HepG2 (cell line): ENCODE measurements around the gene FGFR3. TPM values are rescaled to one million over a fixed set of nuclear protein-coding genes. Genes with fewer than 3 reads are reported as not detected.

Experiments used
- ADNP ChIP-seq: sonication (generic); formaldehyde crosslinking; IDR thresholded peaks from 2 replicates; pipeline ENCODE4 v1.4.0; 2020; ENCODE audit warnings: missing genetic modification reagents
- JARID2 ChIP-seq: sonication (generic); formaldehyde crosslinking; IDR thresholded peaks from 2 replicates; pipeline ENCODE4 v1.8.1; 2023; ENCODE audit warnings: missing genetic modification reagents, inconsistent platforms; ENCODE audit not compliant: insufficient replicate concordance
- JUND ChIP-seq: sonication (generic); formaldehyde crosslinking; IDR thresholded peaks from 2 replicates; pipeline ENCODE4 v1.8.0; 2022; ENCODE audit warnings: mild to moderate bottlenecking, missing genetic modification reagents
- MBD4 ChIP-seq: IDR thresholded peaks from 2 replicates; pipeline ENCODE4 v1.6.1; 2012; ENCODE audit warnings: low read length, inconsistent platforms, borderline replicate concordance
- PCBP1 ChIP-seq: fragments of 200-400 bp; formaldehyde crosslinking; IDR thresholded peaks from 2 replicates; pipeline ENCODE4 v1.6.1; 2017; ENCODE audit warnings: mild to moderate bottlenecking, low read depth, low read length, borderline replicate concordance
- SMYD3 ChIP-seq: sonication (generic); formaldehyde crosslinking; IDR thresholded peaks from 2 replicates; pipeline ENCODE4 v1.8.1; 2023; ENCODE audit warnings: mild to moderate bottlenecking, missing genetic modification reagents
- SOX6 ChIP-seq, 2 experiments: fragments of 450-650 bp in 1 of 2; sonication (generic) in 1 of 2; formaldehyde crosslinking in 1 of 2; IDR thresholded peaks; 2 replicates each; pipeline versions ENCODE4 v1.4.0 to v1.6.1; 2017 to 2020; ENCODE audit warnings: antibody characterized with exemption in 1 of 2, mild to moderate bottlenecking in 1 of 2, missing genetic modification reagents in 1 of 2
- TCF7L2 ChIP-seq: IDR thresholded peaks from 2 replicates; pipeline ENCODE4 v1.6.1; 2011; ENCODE audit warnings: mild to moderate bottlenecking, low read depth, low read length, moderate library complexity
- THAP11 ChIP-seq: IDR thresholded peaks from 2 replicates; pipeline ENCODE4 v1.6.1; 2016; ENCODE audit warnings: missing biosample characterization, missing genetic modification reagents
- ZBTB21 ChIP-seq: sonication (generic); formaldehyde crosslinking; IDR thresholded peaks from 2 replicates; pipeline ENCODE4 v1.4.0; 2020; ENCODE audit warnings: missing genetic modification reagents
- ZNF296 ChIP-seq: sonication (generic); formaldehyde crosslinking; conservative IDR thresholded peaks from 2 replicates; pipeline ENCODE4 v1.5.0; 2020; ENCODE audit warnings: mild to moderate bottlenecking, missing genetic modification reagents
- ZNF615 ChIP-seq: sonication (generic); formaldehyde crosslinking; IDR thresholded peaks from 2 replicates; pipeline ENCODE4 v1.5.0; 2020; ENCODE audit warnings: mild to moderate bottlenecking, missing genetic modification reagents, borderline replicate concordance
- polyA plus RNA-seq, 8 experiments: library from polyadenylated mRNA; depleted of rRNA in 3 of 8; stranded (reverse) in 7 of 8; unstranded in 1 of 8; fragments of >200 nt; fragmentation: Illumina TruSeq in 4 of 8; extraction: Trizol in 4 of 8; gene quantifications; 2 replicates each; pipeline versions ENCODE4 v1.2.1 to v1.2.3, GENCODE V29; 2011 to 2016; ENCODE audit warnings: low read depth in 4 of 8, missing spikeins in 1 of 8, mixed read lengths in 1 of 8; ENCODE audit not compliant: insufficient read depth in 1 of 8
- total RNA-seq, 5 experiments: library from RNA; depleted of rRNA; stranded (reverse); fragments of >200 nt; fragmentation: Illumina TruSeq; extraction: Trizol; gene quantifications; 2 replicates each; pipeline ENCODE4 v1.2.3, GENCODE V29; 2016; ENCODE audit warnings: low read depth in 1 of 5
- TF ChIP-seq, protein P1 (sequence below): IDR thresholded peaks from 2 replicates; pipeline ENCODE4 v1.6.1; 2016
- TF ChIP-seq, protein P2 (sequence below): sonication (generic); formaldehyde crosslinking; conservative IDR thresholded peaks from 2 replicates; pipeline ENCODE4 v1.4.0; 2020; ENCODE audit warnings: missing genetic modification reagents
- TF ChIP-seq, protein P3 (sequence below): sonication (generic); formaldehyde crosslinking; IDR thresholded peaks from 2 replicates; pipeline ENCODE4 v1.4.0; 2020; ENCODE audit warnings: low read depth, mild to moderate bottlenecking, missing genetic modification reagents
- TF ChIP-seq, protein P4 (sequence below): sonication (generic); formaldehyde crosslinking; IDR thresholded peaks from 2 replicates; pipeline ENCODE4 v1.5.1; 2020; ENCODE audit warnings: mild to moderate bottlenecking, missing genetic modification reagents, borderline replicate concordance
- TF ChIP-seq, protein P5 (sequence below): sonication (generic); formaldehyde crosslinking; IDR thresholded peaks from 2 replicates; pipeline ENCODE4 v1.4.0; 2020; ENCODE audit warnings: missing genetic modification reagents, borderline replicate concordance

FGFR3 gene
- total and polyA plus RNA-seq, 2 of the 13 experiments (the other 11 are each of a cell fraction or from before 2014, with no cell fraction given) = 103 to 109 TPM

DNA sequence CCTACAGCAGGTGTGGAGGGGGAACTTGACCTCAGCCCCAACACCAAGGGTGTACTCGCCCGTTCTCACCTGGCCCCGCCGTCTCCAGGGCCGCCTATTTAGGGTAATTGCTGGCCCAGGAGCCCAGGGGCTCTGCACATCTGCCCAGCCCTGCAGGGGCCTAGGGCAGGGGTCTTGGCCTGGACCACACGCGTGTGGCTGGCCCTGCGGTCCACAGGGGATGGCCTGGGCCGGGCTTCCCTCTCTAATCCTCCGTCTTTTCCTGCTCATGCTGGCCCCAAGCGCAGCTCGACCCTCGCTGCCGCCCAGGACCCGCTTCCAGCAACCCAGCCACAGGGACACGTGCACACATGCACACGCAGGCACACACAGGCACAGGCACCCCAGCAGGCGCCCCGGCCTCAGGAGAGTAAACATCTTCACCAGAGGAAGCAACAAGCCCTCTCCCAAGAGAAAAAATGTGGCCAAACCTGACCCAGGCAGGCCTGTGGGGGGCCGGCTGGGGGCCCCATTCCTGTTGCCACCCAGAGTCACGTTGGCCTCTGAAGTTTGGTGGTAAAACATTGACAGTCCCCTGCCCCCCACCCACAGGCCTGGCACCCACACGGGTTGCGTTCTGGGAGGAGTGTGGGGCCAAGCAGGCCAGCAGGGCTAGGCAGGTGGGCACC lies 24.6 kb upstream of the FGFR3 start (continued):
- TF ChIP-seq, protein P1, sequence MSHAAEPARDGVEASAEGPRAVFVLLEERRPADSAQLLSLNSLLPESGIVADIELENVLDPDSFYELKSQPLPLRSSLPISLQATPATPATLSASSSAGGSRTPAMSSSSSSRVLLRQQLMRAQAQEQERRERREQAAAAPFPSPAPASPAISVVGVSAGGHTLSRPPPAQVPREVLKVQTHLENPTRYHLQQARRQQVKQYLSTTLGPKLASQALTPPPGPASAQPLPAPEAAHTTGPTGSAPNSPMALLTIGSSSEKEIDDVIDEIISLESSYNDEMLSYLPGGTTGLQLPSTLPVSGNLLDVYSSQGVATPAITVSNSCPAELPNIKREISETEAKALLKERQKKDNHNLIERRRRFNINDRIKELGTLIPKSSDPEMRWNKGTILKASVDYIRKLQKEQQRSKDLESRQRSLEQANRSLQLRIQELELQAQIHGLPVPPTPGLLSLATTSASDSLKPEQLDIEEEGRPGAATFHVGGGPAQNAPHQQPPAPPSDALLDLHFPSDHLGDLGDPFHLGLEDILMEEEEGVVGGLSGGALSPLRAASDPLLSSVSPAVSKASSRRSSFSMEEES = peak; percentile 39; the same call in 1 of the 2 replicates
- TF ChIP-seq, protein P2, sequence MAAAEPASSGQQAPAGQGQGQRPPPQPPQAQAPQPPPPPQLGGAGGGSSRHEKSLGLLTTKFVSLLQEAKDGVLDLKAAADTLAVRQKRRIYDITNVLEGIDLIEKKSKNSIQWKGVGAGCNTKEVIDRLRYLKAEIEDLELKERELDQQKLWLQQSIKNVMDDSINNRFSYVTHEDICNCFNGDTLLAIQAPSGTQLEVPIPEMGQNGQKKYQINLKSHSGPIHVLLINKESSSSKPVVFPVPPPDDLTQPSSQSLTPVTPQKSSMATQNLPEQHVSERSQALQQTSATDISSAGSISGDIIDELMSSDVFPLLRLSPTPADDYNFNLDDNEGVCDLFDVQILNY (CRISPR knock-in tag) = no peak
- no peak for TF ChIP-seq TCF7L2
- TF ChIP-seq PCBP1 = no peak
- no peak for TF ChIP-seq ADNP (CRISPR knock-in tag)
- TF ChIP-seq, protein P3, sequence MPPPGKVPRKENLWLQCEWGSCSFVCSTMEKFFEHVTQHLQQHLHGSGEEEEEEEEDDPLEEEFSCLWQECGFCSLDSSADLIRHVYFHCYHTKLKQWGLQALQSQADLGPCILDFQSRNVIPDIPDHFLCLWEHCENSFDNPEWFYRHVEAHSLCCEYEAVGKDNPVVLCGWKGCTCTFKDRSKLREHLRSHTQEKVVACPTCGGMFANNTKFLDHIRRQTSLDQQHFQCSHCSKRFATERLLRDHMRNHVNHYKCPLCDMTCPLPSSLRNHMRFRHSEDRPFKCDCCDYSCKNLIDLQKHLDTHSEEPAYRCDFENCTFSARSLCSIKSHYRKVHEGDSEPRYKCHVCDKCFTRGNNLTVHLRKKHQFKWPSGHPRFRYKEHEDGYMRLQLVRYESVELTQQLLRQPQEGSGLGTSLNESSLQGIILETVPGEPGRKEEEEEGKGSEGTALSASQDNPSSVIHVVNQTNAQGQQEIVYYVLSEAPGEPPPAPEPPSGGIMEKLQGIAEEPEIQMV = no peak
- no peak for TF ChIP-seq SOX6 (IDR thresholded peaks at IDR 0.05)
- peak; percentile 40; the same call in 1 of the 2 replicates for TF ChIP-seq SOX6 (CRISPR knock-in tag; IDR thresholded peaks at IDR 0.05)
- TF ChIP-seq THAP11 (CRISPR knock-in tag) = 0 out of 2 replicates have a peak, but pooled peaks have one; percentile 25
- no peak for TF ChIP-seq JUND (CRISPR knock-in tag)
- TF ChIP-seq ZNF615 (CRISPR knock-in tag) = 0 out of 2 replicates have a peak, but pooled peaks have one; percentile 14
- no peak for TF ChIP-seq ZBTB21 (CRISPR knock-in tag)
- TF ChIP-seq SMYD3 (CRISPR knock-in tag) = no peak
- TF ChIP-seq, protein P4, sequence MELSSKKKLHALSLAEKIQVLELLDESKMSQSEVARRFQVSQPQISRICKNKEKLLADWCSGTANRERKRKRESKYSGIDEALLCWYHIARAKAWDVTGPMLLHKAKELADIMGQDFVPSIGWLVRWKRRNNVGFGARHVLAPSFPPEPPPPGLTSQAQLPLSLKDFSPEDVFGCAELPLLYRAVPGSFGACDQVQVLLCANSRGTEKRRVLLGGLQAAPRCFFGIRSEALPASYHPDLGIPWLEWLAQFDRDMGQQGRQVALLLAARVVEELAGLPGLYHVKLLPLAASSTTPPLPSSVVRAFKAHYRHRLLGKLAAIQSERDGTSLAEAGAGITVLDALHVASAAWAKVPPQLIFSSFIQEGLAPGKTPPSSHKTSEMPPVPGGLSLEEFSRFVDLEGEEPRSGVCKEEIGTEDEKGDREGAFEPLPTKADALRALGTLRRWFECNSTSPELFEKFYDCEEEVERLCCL (CRISPR knock-in tag) = no peak
- 0 out of 2 replicates have a peak, but pooled peaks have one; percentile 21 for TF ChIP-seq ZNF296 (CRISPR knock-in tag)
- TF ChIP-seq MBD4 = no peak
- TF ChIP-seq, protein P5, sequence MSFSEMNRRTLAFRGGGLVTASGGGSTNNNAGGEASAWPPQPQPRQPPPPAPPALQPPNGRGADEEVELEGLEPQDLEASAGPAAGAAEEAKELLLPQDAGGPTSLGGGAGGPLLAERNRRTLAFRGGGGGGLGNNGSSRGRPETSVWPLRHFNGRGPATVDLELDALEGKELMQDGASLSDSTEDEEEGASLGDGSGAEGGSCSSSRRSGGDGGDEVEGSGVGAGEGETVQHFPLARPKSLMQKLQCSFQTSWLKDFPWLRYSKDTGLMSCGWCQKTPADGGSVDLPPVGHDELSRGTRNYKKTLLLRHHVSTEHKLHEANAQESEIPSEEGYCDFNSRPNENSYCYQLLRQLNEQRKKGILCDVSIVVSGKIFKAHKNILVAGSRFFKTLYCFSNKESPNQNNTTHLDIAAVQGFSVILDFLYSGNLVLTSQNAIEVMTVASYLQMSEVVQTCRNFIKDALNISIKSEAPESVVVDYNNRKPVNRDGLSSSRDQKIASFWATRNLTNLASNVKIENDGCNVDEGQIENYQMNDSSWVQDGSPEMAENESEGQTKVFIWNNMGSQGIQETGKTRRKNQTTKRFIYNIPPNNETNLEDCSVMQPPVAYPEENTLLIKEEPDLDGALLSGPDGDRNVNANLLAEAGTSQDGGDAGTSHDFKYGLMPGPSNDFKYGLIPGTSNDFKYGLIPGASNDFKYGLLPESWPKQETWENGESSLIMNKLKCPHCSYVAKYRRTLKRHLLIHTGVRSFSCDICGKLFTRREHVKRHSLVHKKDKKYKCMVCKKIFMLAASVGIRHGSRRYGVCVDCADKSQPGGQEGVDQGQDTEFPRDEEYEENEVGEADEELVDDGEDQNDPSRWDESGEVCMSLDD = peak; percentile 81; the same call in 1 of the 2 replicates
- TF ChIP-seq JARID2 (CRISPR knock-in tag) = no peak
